ENCODE data around the gene CDH23. TPM values are rescaled to one million over a fixed set of nuclear protein-coding genes. Genes with fewer than 3 reads are reported as not detected.

Gene CDH23
- total and polyA plus RNA-seq, 7 donors, result 1.00 to 3.8 (median 1.9) TPM

GRCh38 chr10:71427246-71427645 lies 30.5 kb downstream of the CDH23 start:
- 85 to 90% (median 86%) methylated on average over 5 of the region's 5 CpGs for WGBS, 3 donors
- ATAC-seq, result no peak

GRCh38 chr10:71429304-71429703 lies 32.6 kb downstream of the CDH23 start:
- H3K27ac ChIP-seq, result no peak overlapping the region
- TF ChIP-seq CTCF (IDR thresholded peaks at IDR 0.05), result no peak
- H3K4me3 ChIP-seq, result no peak overlapping the region
- H3K4me1 ChIP-seq, result no peaks in the 10 kb centered on the region
- H3K36me3 ChIP-seq (ENCODE audit: insufficient read depth in 1 of 2, low read depth in 1 of 2), result no peaks in the 10 kb centered on the region
- peaks cover 0 to 3% (median 0%) of the 10 kb centered on the region in 3 donors for H3K27me3 ChIP-seq (ENCODE audit: insufficient read depth in 3 of 3, low read length in 2 of 3)
- intact Hi-C loops (cut with DNase I), result no loop called here
- 83 to 87% (median 84%) methylated on average over 8 of the region's 8 CpGs for WGBS, 3 donors
- H3K9me3 ChIP-seq, result no peaks in the 10 kb centered on the region
- DNase-seq, result no peak
- no peak for ATAC-seq

More at GRCh38 chr10:71427246-71427645, 30.5 kb downstream of the CDH23 start:
- Histone ChIP-seq H3K9me3 (no peaks in the 10 kb centered on the region), H3K4me3 (no peak overlapping the region), H3K4me1 (no peaks in the 10 kb centered on the region), H3K27me3 (ENCODE audit: insufficient read depth in 3 of 3, low read length in 2 of 3) (peaks cover 0 to 5% (median 0%) of the 10 kb centered on the region in 3 donors), H3K36me3 (ENCODE audit: insufficient read depth in 1 of 2, low read depth in 1 of 2) (no peaks in the 10 kb centered on the region), H3K27ac (no peak overlapping the region)
- no peak for TF ChIP-seq CTCF (IDR thresholded peaks at IDR 0.05)
- no peak for DNase-seq
- intact Hi-C loops (cut with DNase I), result no loop called here

- no peak for TF ChIP-seq CTCF (IDR thresholded peaks at IDR 0.05)
- H3K27ac ChIP-seq, result no peak overlapping the region
- H3K9me3 ChIP-seq, result no peaks in the 10 kb centered on the region
- intact Hi-C loops (cut with DNase I), result no loop called here
- no peaks in the 10 kb centered on the region for H3K27me3 ChIP-seq (ENCODE audit: insufficient read depth in 3 of 3, low read length in 2 of 3)
- no peak for DNase-seq
- 40 to 47% (median 41%) methylated on average over 2 of the region's 2 CpGs for WGBS, 3 donors
- H3K36me3 ChIP-seq (ENCODE audit: insufficient read depth in 1 of 2, low read depth in 1 of 2), result no peaks in the 10 kb centered on the region
- H3K4me1 ChIP-seq, result no peaks in the 10 kb centered on the region
- H3K4me3 ChIP-seq, result no peak overlapping the region
- ATAC-seq, result no peak
Observed at GRCh38 chr10:71429929-71430328, 33.2 kb downstream of the CDH23 start.

GRCh38 chr10:71431239-71432100 lies 34.8 kb downstream of the CDH23 start:
- no peaks in the 10 kb centered on the region for H3K36me3 ChIP-seq (ENCODE audit: insufficient read depth in 1 of 2, low read depth in 1 of 2)
- no peaks in the 10 kb centered on the region for H3K27me3 ChIP-seq (ENCODE audit: insufficient read depth in 3 of 3, low read length in 2 of 3)
- ATAC-seq, result no peak
- no peaks in the 10 kb centered on the region for H3K9me3 ChIP-seq
- intact Hi-C loops (cut with DNase I), result no loop called here
- no peak overlapping the region for H3K27ac ChIP-seq
- H3K4me1 ChIP-seq, result no peaks in the 10 kb centered on the region
- WGBS, 3 donors, result 35 to 51% (median 40%) methylated on average over 16 of the region's 16 CpGs
- TF ChIP-seq CTCF (IDR thresholded peaks at IDR 0.05), result no peak
- DNase-seq, result no peak
- H3K4me3 ChIP-seq, result no peak overlapping the region

Data from psoas muscle (tissue), 8 donors.